ENCODE results near the gene DOK7. TPM values are rescaled to one million over a fixed set of nuclear protein-coding genes. Genes with fewer than 3 reads are reported as not detected.

DOK7 gene
- total RNA-seq, 1 donor, result not detected

GRCh38 chr4:3432381-3432790 lies 30.7 kb upstream of the DOK7 start:
- H3K4me3 ChIP-seq (ENCODE audit: low read depth, low read length), result no peak overlapping the region
- no peak for DNase-seq (ENCODE audit: low read depth)
- TF ChIP-seq CTCF (IDR thresholded peaks at IDR 0.05; ENCODE audit: insufficient read depth, low read length), result no peak

DNA sequence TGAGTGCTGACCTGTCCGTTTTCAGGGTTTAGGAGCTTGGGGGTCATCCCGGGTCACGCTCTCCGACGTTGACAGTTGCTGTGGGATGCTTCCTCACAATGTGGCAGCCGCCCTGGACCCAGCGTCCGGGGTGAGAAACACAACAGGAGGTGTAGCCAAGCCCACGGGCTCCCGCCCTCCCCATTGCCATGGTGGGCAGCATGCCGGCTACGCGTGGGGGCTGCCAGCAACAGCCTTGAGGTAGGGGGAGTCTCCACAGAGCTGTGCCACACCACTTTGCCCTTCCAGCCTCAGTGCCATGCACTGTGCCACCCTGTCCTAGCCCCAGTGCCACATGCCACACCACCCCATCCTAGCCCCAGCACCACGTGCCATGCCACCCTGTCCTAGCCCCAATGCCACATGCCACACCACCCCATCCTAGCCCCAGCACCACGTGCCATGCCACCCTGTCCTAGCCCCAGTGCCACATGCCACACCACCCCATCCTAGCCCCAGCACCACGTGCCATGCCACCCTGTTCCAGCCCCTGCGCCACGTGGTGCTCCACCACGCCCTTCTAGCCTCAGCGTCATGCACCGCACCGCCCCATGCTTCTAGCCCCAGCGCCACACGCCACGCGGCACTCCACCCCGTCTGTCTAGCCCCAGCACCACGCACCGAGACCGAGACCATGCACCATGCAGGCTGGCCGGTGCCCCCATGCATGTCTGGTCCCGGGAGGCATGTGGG lies 29.8 kb upstream of the DOK7 start:
- H3K4me3 ChIP-seq (ENCODE audit: low read depth, low read length), result no peak overlapping the region
- no peak for TF ChIP-seq CTCF (IDR thresholded peaks at IDR 0.05; ENCODE audit: insufficient read depth, low read length)
- no peak for DNase-seq (ENCODE audit: low read depth)

DNA sequence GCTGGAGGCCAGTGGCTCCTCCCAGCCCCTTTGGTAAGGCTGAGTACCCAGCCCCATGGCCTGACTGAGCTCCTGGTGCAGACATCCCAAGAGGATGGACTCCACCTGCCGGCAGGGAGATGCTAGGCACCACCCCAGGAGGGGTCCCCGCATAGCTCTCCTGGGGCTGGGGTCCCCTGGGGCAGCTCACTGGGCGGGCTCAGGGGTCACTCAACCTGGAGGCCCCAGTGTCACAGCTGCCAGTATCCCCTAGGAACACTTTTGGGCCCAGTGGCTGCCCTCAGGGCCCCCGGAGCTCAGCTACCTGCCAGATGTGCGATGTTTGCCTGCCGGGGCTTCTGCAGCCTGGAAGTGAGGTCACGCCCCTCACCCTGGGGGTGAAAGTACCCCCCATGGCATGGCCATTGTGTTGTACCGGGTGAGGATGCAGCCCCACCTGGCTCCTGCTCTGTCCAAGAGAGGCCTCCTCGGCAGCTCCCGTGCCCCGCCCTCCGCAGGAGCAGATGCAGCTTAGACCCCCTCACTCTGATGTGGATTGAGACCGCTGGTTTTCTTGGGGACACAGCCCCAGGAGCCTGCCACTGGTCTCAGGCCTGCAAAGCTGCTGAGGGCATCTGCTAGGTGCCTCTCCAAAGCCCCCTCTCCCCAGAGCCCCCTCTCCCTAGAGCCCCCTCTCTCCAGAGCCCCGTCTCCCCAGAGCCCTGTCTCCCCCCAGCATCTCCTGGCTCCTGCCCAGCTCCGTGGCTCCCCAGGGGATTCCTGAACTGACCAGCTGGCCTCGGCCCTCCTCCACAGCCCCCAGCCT lies 28.0 kb upstream of the DOK7 start:
- no peak for DNase-seq (ENCODE audit: low read depth)
- no peak overlapping the region for H3K4me3 ChIP-seq (ENCODE audit: low read depth, low read length)
- TF ChIP-seq CTCF (IDR thresholded peaks at IDR 0.05; ENCODE audit: insufficient read depth, low read length), result no peak

GRCh38 chr4:3435686-3435956 lies 27.5 kb upstream of the DOK7 start:
- no peak for DNase-seq (ENCODE audit: low read depth)
- no peak overlapping the region for H3K4me3 ChIP-seq (ENCODE audit: low read depth, low read length)
- TF ChIP-seq CTCF (IDR thresholded peaks at IDR 0.05; ENCODE audit: insufficient read depth, low read length), result no peak

- DNase-seq (ENCODE audit: low read depth), result no peak
- no peak overlapping the region for H3K4me3 ChIP-seq (ENCODE audit: low read depth, low read length)
- no peak for TF ChIP-seq CTCF (IDR thresholded peaks at IDR 0.05; ENCODE audit: insufficient read depth, low read length)
Observed at GRCh38 chr4:3436048-3436797, 26.9 kb upstream of the DOK7 start.

- peak; percentile 51 for DNase-seq (ENCODE audit: low read depth)
- TF ChIP-seq CTCF (IDR thresholded peaks at IDR 0.05; ENCODE audit: insufficient read depth, low read length), result no peak
- no peak overlapping the region for H3K4me3 ChIP-seq (ENCODE audit: low read depth, low read length)
Observed at GRCh38 chr4:3436798-3437581, 26.1 kb upstream of the DOK7 start.

All from fibroblast of the aortic adventitia (primary cell).